Heart left ventricle (tissue), 13 donors: ENCODE results near the gene NMRK1.

ENCODE experiments used
- POLR2A ChIP-seq, 2 donors: fragments of 450-650 bp; IDR thresholded peaks; one replicate each; pipeline ENCODE4 v1.6.1; 2017; ENCODE audit warnings: antibody characterized with exemption in 2 of 2, mild to moderate bottlenecking in 2 of 2, moderate library complexity in 2 of 2
- TF ChIP-seq, protein P1 (sequence below), 12 donors: fragments of 200-600 bp; sonication (generic) in 4 of 12; IDR thresholded peaks; one replicate each; pipeline versions ENCODE4 v1.5.0 to v1.8.0; 2018 to 2022; ENCODE audit warnings: antibody characterized with exemption in 12 of 12, mild to moderate bottlenecking in 5 of 12
- donor health status: ischemic (EF 13 %, LVEDD 7.1; RV severe dilation, severe dysfunction).
- donor health status: DM: no; HTN: yes; CAD: no.
- donor health status: DM: no; HTN: no; CAD: no.
- donor health status: ischemic (EF 25% LVEDD 6.9; RV normal size, moderate dysfunction).
- donor health status: ischemic (EF 25% LVEDD 5.7; RV mildly dilated, moderate dysfunction).
- donor health status: ischemic (EF 35%, LVEDD 5.7; RV mildly dilated, moderate dysfunction).
- donor health status: nonischemic (EF 11% LVEDD 7.7; RV severe dilation, severe dysfunction).
- donor health status: DM: yes; HTN: yes; CAD: no.
- donor health status: PGD.
- donor health status: ischemic (EF 29% LVEDD 5.4; RV normal size, mild dysfunction).
- donor health status: nonischemic (EF 23%, LVEDD 6.1; RV moderate dilation, normal function).

DNA sequence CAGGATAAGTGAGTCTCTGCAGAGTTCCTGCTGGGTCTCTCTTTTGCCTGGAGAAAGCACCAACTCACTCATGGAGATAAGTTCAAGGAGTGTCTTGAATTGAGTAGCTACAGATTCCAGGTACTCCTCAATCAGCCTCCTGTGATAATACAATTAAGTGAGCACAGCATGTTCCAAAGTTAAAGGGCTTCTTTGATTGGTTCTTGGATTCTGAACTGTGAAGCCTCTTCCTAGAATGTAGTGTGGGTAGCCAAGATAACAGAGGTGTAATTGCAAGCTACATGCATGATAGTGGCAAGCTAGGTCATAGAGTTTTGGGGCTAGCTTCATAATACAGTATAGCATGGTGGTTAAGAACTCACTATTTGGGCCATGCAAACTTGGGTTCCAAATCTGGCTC is 36.7 kb downstream of the NMRK1 start:
- TF ChIP-seq, protein P1, sequence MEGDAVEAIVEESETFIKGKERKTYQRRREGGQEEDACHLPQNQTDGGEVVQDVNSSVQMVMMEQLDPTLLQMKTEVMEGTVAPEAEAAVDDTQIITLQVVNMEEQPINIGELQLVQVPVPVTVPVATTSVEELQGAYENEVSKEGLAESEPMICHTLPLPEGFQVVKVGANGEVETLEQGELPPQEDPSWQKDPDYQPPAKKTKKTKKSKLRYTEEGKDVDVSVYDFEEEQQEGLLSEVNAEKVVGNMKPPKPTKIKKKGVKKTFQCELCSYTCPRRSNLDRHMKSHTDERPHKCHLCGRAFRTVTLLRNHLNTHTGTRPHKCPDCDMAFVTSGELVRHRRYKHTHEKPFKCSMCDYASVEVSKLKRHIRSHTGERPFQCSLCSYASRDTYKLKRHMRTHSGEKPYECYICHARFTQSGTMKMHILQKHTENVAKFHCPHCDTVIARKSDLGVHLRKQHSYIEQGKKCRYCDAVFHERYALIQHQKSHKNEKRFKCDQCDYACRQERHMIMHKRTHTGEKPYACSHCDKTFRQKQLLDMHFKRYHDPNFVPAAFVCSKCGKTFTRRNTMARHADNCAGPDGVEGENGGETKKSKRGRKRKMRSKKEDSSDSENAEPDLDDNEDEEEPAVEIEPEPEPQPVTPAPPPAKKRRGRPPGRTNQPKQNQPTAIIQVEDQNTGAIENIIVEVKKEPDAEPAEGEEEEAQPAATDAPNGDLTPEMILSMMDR (IDR thresholded peaks at IDR 0.05), result no peak
- no peak for TF ChIP-seq POLR2A (IDR thresholded peaks at IDR 0.05)
